Measurements from ENCODE around the gene VEGFB.

Gene VEGFB

DNA sequence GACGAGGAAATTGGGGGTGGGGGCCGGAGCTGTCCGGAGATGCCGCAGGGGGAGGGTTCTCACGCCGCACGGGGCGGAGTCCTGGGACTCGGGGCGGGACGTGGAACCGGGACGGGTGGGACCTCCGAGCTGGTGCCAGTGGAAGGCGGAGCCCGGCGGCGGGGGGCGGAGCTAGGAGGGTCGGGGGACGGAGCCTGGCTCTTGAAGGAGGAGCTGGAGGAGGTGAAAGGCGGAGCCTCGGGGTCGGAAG is 6.8 kb downstream of the VEGFB start:
- in situ Hi-C loops (cut with HindIII; ENCODE audit: low sequenced_read_pairs), result no loop called here
- TF ChIP-seq, protein P1, sequence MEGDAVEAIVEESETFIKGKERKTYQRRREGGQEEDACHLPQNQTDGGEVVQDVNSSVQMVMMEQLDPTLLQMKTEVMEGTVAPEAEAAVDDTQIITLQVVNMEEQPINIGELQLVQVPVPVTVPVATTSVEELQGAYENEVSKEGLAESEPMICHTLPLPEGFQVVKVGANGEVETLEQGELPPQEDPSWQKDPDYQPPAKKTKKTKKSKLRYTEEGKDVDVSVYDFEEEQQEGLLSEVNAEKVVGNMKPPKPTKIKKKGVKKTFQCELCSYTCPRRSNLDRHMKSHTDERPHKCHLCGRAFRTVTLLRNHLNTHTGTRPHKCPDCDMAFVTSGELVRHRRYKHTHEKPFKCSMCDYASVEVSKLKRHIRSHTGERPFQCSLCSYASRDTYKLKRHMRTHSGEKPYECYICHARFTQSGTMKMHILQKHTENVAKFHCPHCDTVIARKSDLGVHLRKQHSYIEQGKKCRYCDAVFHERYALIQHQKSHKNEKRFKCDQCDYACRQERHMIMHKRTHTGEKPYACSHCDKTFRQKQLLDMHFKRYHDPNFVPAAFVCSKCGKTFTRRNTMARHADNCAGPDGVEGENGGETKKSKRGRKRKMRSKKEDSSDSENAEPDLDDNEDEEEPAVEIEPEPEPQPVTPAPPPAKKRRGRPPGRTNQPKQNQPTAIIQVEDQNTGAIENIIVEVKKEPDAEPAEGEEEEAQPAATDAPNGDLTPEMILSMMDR (IDR thresholded peaks at IDR 0.05; ENCODE audit: low read depth, low read length), result no peak
- peak; percentile 100 for DNase-seq (ENCODE audit: low read depth, low spot score)
- H3K4me3 ChIP-seq (ENCODE audit: low read depth, low read length), result peak overlapping the region; percentile 83

- in situ Hi-C loops (cut with HindIII; ENCODE audit: low sequenced_read_pairs), result no loop called here
- peak overlapping the region; percentile 83 for H3K4me3 ChIP-seq (ENCODE audit: low read depth, low read length)
- TF ChIP-seq, protein P1 (IDR thresholded peaks at IDR 0.05; ENCODE audit: low read depth, low read length), result no peak
- DNase-seq (ENCODE audit: low read depth, low spot score), result no peak
Measured at GRCh38 chr11:64241491-64242374, 7.3 kb downstream of the VEGFB start.

- in situ Hi-C loops (cut with HindIII; ENCODE audit: low sequenced_read_pairs), result no loop called here
- TF ChIP-seq, protein P1 (IDR thresholded peaks at IDR 0.05; ENCODE audit: low read depth, low read length), result no peak
- DNase-seq (ENCODE audit: low read depth, low spot score), result no peak
- no peak overlapping the region for H3K4me3 ChIP-seq (ENCODE audit: low read depth, low read length)
Measured at GRCh38 chr11:64243236-64243854, 9.0 kb downstream of the VEGFB start.

DNA sequence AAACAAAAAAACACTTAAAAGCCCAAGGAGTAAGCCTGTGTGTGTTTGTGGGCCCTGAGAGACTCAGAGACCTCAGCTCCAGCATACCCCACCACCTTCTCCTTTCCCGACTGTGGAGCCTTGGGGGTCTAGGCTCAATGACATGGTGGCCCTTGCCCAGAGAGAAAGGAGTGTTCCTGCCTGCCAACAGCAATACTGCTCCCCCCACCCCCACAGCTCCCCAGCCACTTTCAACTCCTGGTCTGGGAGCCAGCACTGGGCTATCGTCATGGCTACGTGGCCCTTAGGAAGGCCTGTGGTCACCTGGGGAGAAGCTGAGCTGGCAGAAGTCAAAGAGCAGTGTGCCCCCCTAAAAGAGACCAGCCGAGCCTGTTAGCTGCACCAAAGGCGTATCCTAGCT is 9.7 kb downstream of the VEGFB start:
- in situ Hi-C loops (cut with HindIII; ENCODE audit: low sequenced_read_pairs), result no loop called here
- TF ChIP-seq, protein P1 (IDR thresholded peaks at IDR 0.05; ENCODE audit: low read depth, low read length), result no peak
- no peak for DNase-seq (ENCODE audit: low read depth, low spot score)
- no peak overlapping the region for H3K4me3 ChIP-seq (ENCODE audit: low read depth, low read length)

GRCh38 chr11:64244966-64245365 is 10.6 kb downstream of the VEGFB start:
- in situ Hi-C loops (cut with HindIII; ENCODE audit: low sequenced_read_pairs), result no loop called here
- H3K4me3 ChIP-seq (ENCODE audit: low read depth, low read length), result peak overlapping the region; percentile 67
- no peak for DNase-seq (ENCODE audit: low read depth, low spot score)
- TF ChIP-seq, protein P1 (IDR thresholded peaks at IDR 0.05; ENCODE audit: low read depth, low read length), result no peak

- DNase-seq (ENCODE audit: low read depth, low spot score), result peak; percentile 33
Measured at GRCh38 chr11:64245401-64245796, 11.0 kb downstream of the VEGFB start.

More at GRCh38 chr11:64245401-64245796, 11.0 kb downstream of the VEGFB start:
- peak overlapping the region; percentile 67 for H3K4me3 ChIP-seq (ENCODE audit: low read depth, low read length)
- in situ Hi-C loops (cut with HindIII; ENCODE audit: low sequenced_read_pairs), result no loop called here
- TF ChIP-seq, protein P1 (IDR thresholded peaks at IDR 0.05; ENCODE audit: low read depth, low read length), result no peak

Measured in astrocyte of the spinal cord (primary cell).